ENCODE data around the gene DNASE1L1.

DNA sequence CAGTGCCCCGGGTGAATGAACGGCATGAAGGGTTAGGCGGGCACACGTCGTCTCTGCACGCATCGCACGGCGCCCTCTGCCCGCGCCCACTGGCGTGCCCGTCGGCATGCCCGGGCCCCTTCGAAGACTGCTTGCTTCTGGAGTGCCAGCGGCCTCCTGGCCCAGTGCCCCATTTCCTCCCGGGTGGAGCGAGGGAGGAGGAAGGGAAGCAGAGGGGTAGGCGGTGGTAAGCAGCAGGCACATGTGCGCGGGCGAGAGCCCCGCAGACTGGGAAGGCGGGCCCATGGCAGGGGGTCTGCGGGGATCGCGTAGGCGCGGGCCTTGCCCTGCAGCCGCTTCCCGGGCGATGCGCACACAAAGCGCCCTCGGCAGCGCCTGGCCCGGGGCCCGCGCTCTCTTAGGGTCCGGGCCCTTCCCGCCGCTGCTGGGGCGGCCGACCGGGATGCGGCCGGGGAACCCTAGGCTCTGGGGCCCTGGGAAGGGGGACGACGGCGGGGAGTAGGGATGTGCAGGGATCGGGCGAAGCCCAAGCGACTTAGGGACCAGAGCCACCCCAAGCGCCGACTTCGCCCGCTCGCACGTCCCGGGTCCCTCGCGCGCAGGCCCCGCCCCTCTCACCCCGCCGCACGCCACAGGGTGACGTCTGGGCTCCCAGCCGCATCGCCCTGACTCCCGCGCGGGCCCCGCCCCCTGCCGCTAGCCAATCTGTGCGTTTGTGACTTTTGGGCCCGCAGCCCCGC, 30.8 kb downstream of the DNASE1L1 start:
- TF ChIP-seq, protein P1, sequence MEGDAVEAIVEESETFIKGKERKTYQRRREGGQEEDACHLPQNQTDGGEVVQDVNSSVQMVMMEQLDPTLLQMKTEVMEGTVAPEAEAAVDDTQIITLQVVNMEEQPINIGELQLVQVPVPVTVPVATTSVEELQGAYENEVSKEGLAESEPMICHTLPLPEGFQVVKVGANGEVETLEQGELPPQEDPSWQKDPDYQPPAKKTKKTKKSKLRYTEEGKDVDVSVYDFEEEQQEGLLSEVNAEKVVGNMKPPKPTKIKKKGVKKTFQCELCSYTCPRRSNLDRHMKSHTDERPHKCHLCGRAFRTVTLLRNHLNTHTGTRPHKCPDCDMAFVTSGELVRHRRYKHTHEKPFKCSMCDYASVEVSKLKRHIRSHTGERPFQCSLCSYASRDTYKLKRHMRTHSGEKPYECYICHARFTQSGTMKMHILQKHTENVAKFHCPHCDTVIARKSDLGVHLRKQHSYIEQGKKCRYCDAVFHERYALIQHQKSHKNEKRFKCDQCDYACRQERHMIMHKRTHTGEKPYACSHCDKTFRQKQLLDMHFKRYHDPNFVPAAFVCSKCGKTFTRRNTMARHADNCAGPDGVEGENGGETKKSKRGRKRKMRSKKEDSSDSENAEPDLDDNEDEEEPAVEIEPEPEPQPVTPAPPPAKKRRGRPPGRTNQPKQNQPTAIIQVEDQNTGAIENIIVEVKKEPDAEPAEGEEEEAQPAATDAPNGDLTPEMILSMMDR (IDR thresholded peaks at IDR 0.05), result no peak
- TF ChIP-seq EZH2phosphoT487 (IDR thresholded peaks at IDR 0.05), result no peak
